Calu3 (cell line): ENCODE data around the gene TNNI3K. TPM values are rescaled to one million over a fixed set of nuclear protein-coding genes. Genes with fewer than 3 reads are reported as not detected.

Source experiments
- BruUV-seq: library from RNA; stranded (reverse); fragments of 400-500 nt; replicated peaks from 2 replicates; lab custom pipeline; 2021; lab: Mats Ljungman, UMichigan
- CTCF ChIA-PET: fragments of 300-600 bp; sonication (Branson Sonifier 250); formaldehyde crosslinking; loops from one replicate; lab custom pipeline; 2022; ENCODE audit warnings: antibody characterized with exemption; lab: Charles Lee
- DNase-seq: peaks from one replicate; pipeline ENCODE4 v3.0.0; 2022
- H3K27ac Mint-ChIP-seq: one replicate; pipeline ENCODE4 v1.8.0; 2022; ENCODE audit warnings: mixed read lengths; ENCODE audit not compliant: unreplicated experiment
- H3K27me3 Mint-ChIP-seq: one replicate; pipeline ENCODE4 v1.8.0; 2022; ENCODE audit warnings: mixed read lengths; ENCODE audit not compliant: unreplicated experiment
- H3K36me3 Mint-ChIP-seq: one replicate; pipeline ENCODE4 v1.8.0; 2022; ENCODE audit warnings: mild to moderate bottlenecking, moderate library complexity, mixed read lengths; ENCODE audit not compliant: insufficient read depth, unreplicated experiment
- H3K4me1 Mint-ChIP-seq: one replicate; pipeline ENCODE4 v1.8.0; 2022; ENCODE audit warnings: mild to moderate bottlenecking, low read depth, mixed read lengths; ENCODE audit not compliant: unreplicated experiment
- H3K4me3 Mint-ChIP-seq: one replicate; pipeline ENCODE4 v1.8.0; 2022; ENCODE audit warnings: mild to moderate bottlenecking, low read depth, moderate library complexity, mixed read lengths; ENCODE audit not compliant: unreplicated experiment
- H3K9me3 Mint-ChIP-seq: one replicate; pipeline ENCODE4 v1.8.0; 2022; ENCODE audit warnings: low read depth, mixed read lengths; ENCODE audit not compliant: unreplicated experiment
- intact Hi-C: fragments of 100-400 bp; cut with micrococcal nuclease; formaldehyde crosslinking; loops from one replicate; pipeline ENCODE4 v1.10.0; 2022; ENCODE audit not compliant: unreplicated experiment
- total RNA-seq: library from RNA; stranded (reverse); gene quantifications from 2 replicates; pipeline ENCODE4 v1.2.3, GENCODE V29; 2022
- TF ChIP-seq, protein P1 (sequence below): fragments of 200-600 bp; IDR thresholded peaks from one replicate; pipeline ENCODE4 v1.8.0; 2022; ENCODE audit warnings: antibody characterized with exemption; ENCODE audit not compliant: unreplicated experiment

The TNNI3K gene
- total RNA-seq, 1 experiment from 2014 or later, result not detected

DNA sequence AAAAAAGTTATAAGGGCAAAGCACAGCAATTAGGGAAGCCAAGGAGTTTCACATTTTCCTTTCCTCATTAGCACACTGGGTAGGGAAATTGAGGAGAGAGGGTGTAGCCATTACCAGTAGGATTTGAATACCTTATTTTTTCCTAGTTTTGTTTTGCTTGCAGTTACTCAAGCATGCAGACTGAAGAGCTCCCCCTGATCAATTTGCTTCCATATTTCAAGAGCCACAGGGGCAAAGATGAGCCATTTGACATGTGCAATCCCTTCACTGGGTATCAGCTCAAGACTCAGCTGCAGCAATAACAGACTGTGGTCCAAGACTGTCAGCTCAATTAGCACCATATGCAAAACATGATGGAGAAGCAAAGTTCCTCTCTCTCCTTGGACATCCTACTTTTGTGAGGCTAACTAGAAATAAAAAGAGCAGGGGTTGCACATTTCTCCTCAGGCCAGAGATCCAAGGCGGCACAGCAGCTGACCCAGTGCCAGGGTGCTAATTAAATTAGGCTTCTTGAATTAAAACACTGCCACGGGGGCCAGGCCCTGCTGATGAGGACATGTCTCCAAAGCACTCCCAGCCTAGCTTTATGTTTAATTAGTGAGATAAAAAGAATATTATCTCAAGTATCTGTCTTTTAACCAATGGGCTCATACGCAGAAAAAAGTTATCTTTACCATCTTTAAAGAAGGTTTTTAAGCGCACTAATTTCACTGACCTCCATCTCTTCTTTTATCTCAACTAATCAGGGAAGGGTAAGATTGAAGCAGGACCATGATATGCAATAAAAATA lies 314.0 kb downstream of the TNNI3K start:
- Mint-ChIP-seq H3K27me3 (peaks cover 39% of the 10 kb centered on the region), H3K9me3 (no peaks in the 10 kb centered on the region), H3K4me3 (no peak overlapping the region), H3K4me1 (no peaks in the 10 kb centered on the region), H3K36me3 (no peaks in the 10 kb centered on the region), H3K27ac (no peak overlapping the region)
- TF ChIP-seq, protein P1, sequence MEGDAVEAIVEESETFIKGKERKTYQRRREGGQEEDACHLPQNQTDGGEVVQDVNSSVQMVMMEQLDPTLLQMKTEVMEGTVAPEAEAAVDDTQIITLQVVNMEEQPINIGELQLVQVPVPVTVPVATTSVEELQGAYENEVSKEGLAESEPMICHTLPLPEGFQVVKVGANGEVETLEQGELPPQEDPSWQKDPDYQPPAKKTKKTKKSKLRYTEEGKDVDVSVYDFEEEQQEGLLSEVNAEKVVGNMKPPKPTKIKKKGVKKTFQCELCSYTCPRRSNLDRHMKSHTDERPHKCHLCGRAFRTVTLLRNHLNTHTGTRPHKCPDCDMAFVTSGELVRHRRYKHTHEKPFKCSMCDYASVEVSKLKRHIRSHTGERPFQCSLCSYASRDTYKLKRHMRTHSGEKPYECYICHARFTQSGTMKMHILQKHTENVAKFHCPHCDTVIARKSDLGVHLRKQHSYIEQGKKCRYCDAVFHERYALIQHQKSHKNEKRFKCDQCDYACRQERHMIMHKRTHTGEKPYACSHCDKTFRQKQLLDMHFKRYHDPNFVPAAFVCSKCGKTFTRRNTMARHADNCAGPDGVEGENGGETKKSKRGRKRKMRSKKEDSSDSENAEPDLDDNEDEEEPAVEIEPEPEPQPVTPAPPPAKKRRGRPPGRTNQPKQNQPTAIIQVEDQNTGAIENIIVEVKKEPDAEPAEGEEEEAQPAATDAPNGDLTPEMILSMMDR, result no peak
- no TSS peak for BruUV-seq
- CTCF ChIA-PET, result no interaction called here
- no peak for DNase-seq
- intact Hi-C loops, result no loop called here

DNA sequence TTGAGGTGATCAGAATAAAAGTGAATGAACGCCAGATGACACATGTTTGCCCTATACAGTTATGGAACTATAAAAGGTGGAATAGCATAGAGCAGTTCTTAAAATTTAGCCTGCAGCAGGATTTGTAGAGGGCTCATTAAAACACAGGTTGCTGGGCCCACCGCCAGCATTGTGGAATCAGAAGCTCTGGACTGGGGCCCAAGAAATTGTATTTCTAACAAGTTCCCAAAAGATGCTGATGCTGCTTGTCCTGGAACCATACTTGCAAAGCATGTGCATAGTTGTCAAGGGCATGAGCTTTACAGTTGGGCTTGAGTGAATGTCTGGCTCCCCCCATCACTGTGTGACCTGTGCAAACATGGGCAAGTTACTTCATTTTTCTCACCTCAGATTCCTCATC lies 314.7 kb downstream of the TNNI3K start:
- CTCF ChIA-PET, result no interaction called here
- Mint-ChIP-seq H3K27ac (no peak overlapping the region), H3K9me3 (no peaks in the 10 kb centered on the region), H3K36me3 (no peaks in the 10 kb centered on the region), H3K27me3 (peaks cover 39% of the 10 kb centered on the region), H3K4me3 (no peak overlapping the region), H3K4me1 (no peaks in the 10 kb centered on the region)
- intact Hi-C loops, result no loop called here
- TF ChIP-seq, protein P1, result no peak
- no TSS peak for BruUV-seq
- no peak for DNase-seq

DNA sequence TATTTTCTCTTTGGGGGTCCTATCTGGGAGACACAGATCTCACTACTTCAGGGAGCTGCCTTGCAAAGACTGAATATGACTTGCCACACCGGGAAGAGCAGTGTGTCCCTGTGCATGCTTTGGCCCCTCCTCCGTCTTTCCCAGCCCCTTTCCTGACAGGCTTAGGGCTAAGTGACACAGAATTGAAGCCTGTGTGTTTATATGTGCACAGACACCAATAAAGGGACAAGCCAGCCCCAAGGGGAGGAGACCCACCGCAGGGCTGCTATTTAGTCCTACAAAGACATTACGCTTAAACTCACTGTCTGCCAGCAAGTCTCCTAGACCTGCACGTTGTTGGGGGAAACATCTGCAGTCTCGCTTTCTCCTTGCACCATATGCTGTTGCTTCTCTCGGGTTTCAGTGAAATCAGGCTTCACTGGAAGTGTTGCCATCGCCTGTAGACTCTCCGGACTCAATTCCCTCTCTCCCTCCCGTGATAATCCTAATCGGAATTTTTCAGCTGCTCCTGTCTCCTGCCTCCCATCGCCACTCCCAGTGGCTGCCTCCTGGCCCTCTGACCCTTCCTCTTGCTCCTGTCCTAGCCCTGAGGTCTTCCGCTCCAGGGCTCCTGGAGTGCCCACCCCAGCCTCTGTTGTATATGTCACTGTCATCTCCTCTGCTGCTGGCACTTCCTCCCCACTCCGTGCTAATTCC lies 335.8 kb downstream of the TNNI3K start:
- Mint-ChIP-seq H3K4me3 (no peak overlapping the region), H3K27ac (no peak overlapping the region), H3K27me3 (no peaks in the 10 kb centered on the region), H3K36me3 (no peaks in the 10 kb centered on the region), H3K9me3 (no peaks in the 10 kb centered on the region), H3K4me1 (no peaks in the 10 kb centered on the region)
- CTCF ChIA-PET, result no interaction called here
- no peak for DNase-seq
- intact Hi-C loops, result no loop called here
- TF ChIP-seq, protein P1, result no peak
- no TSS peak for BruUV-seq

- no peaks in the 10 kb centered on the region for H3K9me3 Mint-ChIP-seq
Measured at GRCh38 chr1:74571493-74571800, 336.3 kb downstream of the TNNI3K start.

More at GRCh38 chr1:74571493-74571800, 336.3 kb downstream of the TNNI3K start:
- TF ChIP-seq, protein P1, result no peak
- Mint-ChIP-seq H3K4me3 (no peak overlapping the region), H3K4me1 (no peaks in the 10 kb centered on the region), H3K27me3 (no peaks in the 10 kb centered on the region), H3K27ac (no peak overlapping the region), H3K36me3 (no peaks in the 10 kb centered on the region)
- no TSS peak for BruUV-seq
- DNase-seq, result no peak
- CTCF ChIA-PET, result no interaction called here
- intact Hi-C loops, result no loop called here
